ENCODE measurements around the gene AP3M1.

The AP3M1 gene

GRCh38 chr10:74079028-74079935 is 71.3 kb downstream of the AP3M1 start:
- no peak for DNase-seq

- DNase-seq, result no peak
Observed at GRCh38 chr10:74078037-74078436, 72.6 kb downstream of the AP3M1 start.

GRCh38 chr10:74077416-74077815 is 73.2 kb downstream of the AP3M1 start:
- DNase-seq, result no peak

GRCh38 chr10:74076961-74077360 is 73.7 kb downstream of the AP3M1 start:
- no peak for DNase-seq

GRCh38 chr10:74075906-74076305 is 74.7 kb downstream of the AP3M1 start:
- no peak for DNase-seq

GRCh38 chr10:74072503-74072902 is 78.1 kb downstream of the AP3M1 start:
- DNase-seq, result no peak

GRCh38 chr10:74071157-74071556 is 79.5 kb downstream of the AP3M1 start:
- DNase-seq, result no peak

All from COR-L47 (cell line).